IMR-90 (cell line): ENCODE measurements around the gene CXCL8.

Experiments used
- CEBPB ChIP-seq: IDR thresholded peaks from 2 replicates; pipeline ENCODE4 v1.6.1; 2012; ENCODE audit warnings: low read depth, low read length, improper control_type of control experiment
- CTCF ChIP-seq: conservative IDR thresholded peaks from 2 replicates; pipeline ENCODE4 v1.5.1; 2012; ENCODE audit warnings: mild to moderate bottlenecking, low read depth, low read length, improper control_type of control experiment
- MAFK ChIP-seq: IDR thresholded peaks from 2 replicates; pipeline ENCODE4 v1.6.1; 2012; ENCODE audit warnings: low read depth, low read length, improper control_type of control experiment
- MXI1 ChIP-seq: IDR thresholded peaks from 2 replicates; pipeline ENCODE4 v1.6.1; 2012; ENCODE audit warnings: low read depth, mild to moderate bottlenecking, low read length, moderate library complexity, borderline replicate concordance
- POLR2A ChIP-seq: IDR thresholded peaks from 2 replicates; pipeline ENCODE4 v1.6.1; 2012; ENCODE audit warnings: mild to moderate bottlenecking, low read depth, low read length

- no peak for TF ChIP-seq CTCF
- no peak for TF ChIP-seq MXI1
- no peak for TF ChIP-seq POLR2A
- no peak for TF ChIP-seq CEBPB
- no peak for TF ChIP-seq MAFK
These were observed 47.7 kb upstream of the CXCL8 start for GRCh38 chr4:73692701-73693100.
